Psoas muscle (tissue), 8 donors: Measurements from ENCODE around the gene PRIM2. TPM values are rescaled to one million over a fixed set of nuclear protein-coding genes. Genes with fewer than 3 reads are reported as not detected.
"Not testable (repeated sequence)": the region's sequence is repeated elsewhere in the genome, so short reads cannot be mapped to it uniquely, and the experiment has no call there.

Experiments
- ATAC-seq, 4 donors: fragments of 200-7000 bp; cut with Tn5 transposase; one replicate each; pipeline ENCODE4 v1.9.1; 2020; ENCODE audit warnings: moderate library complexity in 3 of 4, mild to moderate bottlenecking in 2 of 4
- DNase-seq, 2 donors: peaks; one replicate each; pipeline ENCODE4 v3.0.0-alpha.2; 2020
- H3K27ac ChIP-seq: fragments of 200-600 bp; one replicate; pipeline ENCODE4 v1.8.0; 2022
- H3K27me3 ChIP-seq, 3 donors: fragments of 200-600 bp in 1 of 3; one replicate each; pipeline versions ENCODE4 v1.6.1 to v1.8.0; 2013 to 2022; ENCODE audit warnings: low read length in 2 of 3, mild to moderate bottlenecking in 2 of 3, moderate library complexity in 1 of 3; ENCODE audit not compliant: insufficient read depth in 3 of 3
- H3K36me3 ChIP-seq, 2 donors: fragments of 200-600 bp in 1 of 2; one replicate each; pipeline versions ENCODE4 v1.6.1 to v1.8.0; 2013 to 2022; ENCODE audit warnings: low read depth in 1 of 2, mild to moderate bottlenecking in 1 of 2, moderate library complexity in 1 of 2; ENCODE audit not compliant: insufficient read depth in 1 of 2
- H3K4me1 ChIP-seq: fragments of 200-600 bp; one replicate; pipeline ENCODE4 v1.8.0; 2022
- H3K4me3 ChIP-seq: fragments of 200-600 bp; one replicate; pipeline ENCODE4 v1.8.0; 2022; ENCODE audit warnings: mild to moderate bottlenecking
- H3K9me3 ChIP-seq: fragments of 200-600 bp; one replicate; pipeline ENCODE4 v1.8.0; 2022
- WGBS, 3 donors: extraction: QIAGEN DNeasy Blood & Tissue Kit; methylation state at CpG; one replicate each; pipeline versions ENCODE4 v1.1.6 to v1.1.7; 2013; 5-methylcytosine and 5-hydroxymethylcytosine counted together
- intact Hi-C, 2 donors: fragments of 100-400 bp; cut with DNase I; formaldehyde crosslinking; loops; one replicate each; pipeline versions ENCODE4 v1.11.0 to v1.14.2; 2022
- long read RNA-seq, 2 donors: library from polyadenylated mRNA; unstranded; transcript quantifications; one replicate each; pipeline ENCODE4 v2.0.0, GENCODE V29; 2021
- polyA plus RNA-seq, 3 donors: library from polyadenylated mRNA; stranded (reverse); fragments of 200-250 nt; gene quantifications; one replicate each; pipeline ENCODE4 v1.2.3, GENCODE V29; 2013
- total RNA-seq, 4 donors: library from RNA; stranded (reverse); fragmentation: NEBNext Ultra II Directional in 2 of 4; extraction: Animal tissue kit (Norgen Biotek cat#: 25700) in 2 of 4; gene quantifications; one replicate each; pipeline versions ENCODE4 v1.2.1 to v1.2.4, GENCODE V29; 2021 to 2023
- TF ChIP-seq, protein P1 (sequence below): fragments of 200-600 bp; IDR thresholded peaks from one replicate; pipeline ENCODE4 v1.8.0; 2022; ENCODE audit warnings: antibody characterized with exemption
- donor health status: healthy with polysubstance abuse.
- donor health status: DM: no; HTN: no; CAD: no; lungs with moderate emphysema.
- donor health status: Bipolar disorder and iron deficiency.
- donor health status: healthy.
- donor health status: DM: yes; HTN: yes; CAD: no.
- donor health status: DM: no; HTN: no; CAD: no.
- donor health status: DM: no; HTN: no; CAD: no.
- donor health status: DM: yes; HTN: yes; CAD: no.

The PRIM2 gene, protein sequence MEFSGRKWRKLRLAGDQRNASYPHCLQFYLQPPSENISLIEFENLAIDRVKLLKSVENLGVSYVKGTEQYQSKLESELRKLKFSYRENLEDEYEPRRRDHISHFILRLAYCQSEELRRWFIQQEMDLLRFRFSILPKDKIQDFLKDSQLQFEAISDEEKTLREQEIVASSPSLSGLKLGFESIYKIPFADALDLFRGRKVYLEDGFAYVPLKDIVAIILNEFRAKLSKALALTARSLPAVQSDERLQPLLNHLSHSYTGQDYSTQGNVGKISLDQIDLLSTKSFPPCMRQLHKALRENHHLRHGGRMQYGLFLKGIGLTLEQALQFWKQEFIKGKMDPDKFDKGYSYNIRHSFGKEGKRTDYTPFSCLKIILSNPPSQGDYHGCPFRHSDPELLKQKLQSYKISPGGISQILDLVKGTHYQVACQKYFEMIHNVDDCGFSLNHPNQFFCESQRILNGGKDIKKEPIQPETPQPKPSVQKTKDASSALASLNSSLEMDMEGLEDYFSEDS
- 1 to 10 TPM; 1.7 to 3.3 (median 2.2) TPM for total RNA-seq
- polyA plus RNA-seq = 1 to 10 TPM; 2.3 to 5.9 (median 5.8) TPM
- long read RNA-seq, donor 1, partial matches to known transcripts = 0 of 3 reads
- long read RNA-seq, donor 1, other reads (novel, unspliced or antisense) = 0 of 3 reads
- long read RNA-seq, donor 2, partial matches to known transcripts = 0 of 1 reads
- long read RNA-seq, donor 2, other reads (novel, unspliced or antisense) = 0 of 1 reads

DNA sequence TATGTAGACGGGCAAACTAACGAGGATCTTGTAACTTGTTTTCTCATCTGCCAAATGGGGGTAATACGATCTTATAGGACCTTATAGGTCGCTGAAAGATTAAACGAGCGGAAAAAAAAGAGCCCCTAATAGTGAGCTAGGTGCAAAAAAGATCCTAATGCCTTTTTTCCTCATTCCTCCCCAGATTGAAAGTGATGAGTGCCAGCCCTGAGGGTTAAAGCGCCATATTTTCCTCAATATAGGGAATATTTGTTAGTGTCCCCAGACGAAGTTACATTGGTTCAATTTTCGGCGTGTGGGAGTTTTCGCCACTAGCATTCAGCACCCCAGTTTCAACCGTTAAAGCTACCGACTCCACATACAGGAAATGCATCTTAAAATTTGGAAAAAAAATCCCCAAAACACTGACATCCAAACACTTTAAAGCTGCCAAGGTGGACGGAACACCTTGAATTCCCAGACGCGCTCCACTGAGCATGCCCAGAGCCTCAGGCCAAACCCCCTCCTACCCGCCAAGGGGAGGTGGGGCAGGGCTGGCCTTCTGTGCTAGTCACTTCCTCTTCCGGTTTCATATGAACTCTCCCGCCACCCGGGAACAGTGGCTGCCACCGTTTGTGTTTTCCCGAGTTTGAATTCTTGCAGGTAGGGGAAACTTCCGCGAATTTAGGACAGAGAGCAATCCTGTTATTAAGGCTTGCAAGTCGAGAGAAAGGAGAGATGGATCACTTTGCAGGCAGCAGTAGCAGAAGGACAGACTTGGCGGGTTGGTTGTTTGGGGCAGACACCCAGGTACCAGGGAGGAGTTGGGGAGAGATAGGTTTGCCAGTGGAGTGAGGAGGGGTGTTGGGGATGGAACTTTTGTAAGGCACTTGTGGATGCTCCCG lies at the start of gene PRIM2:
TSS of gene PRIM2 (plus strand) at position 571 of the 884 bp plus-strand sequence. CDS start 816 bp downstream, outside the sequence.
- intact Hi-C loops = loop anchor here (2.0 to 10.0 kb wide), 9 partner anchors 95 to 415 kb away; partner anchors contain the start of genes BAG2 (in 1 of the 2), BEND6 (in 1 of the 2), KIAA1586 (in 1 of the 2) and RAB23 (in 1 of the 2)
- DNase-seq = peak; percentile 82 to 90
- Histone ChIP-seq H3K27ac (peak within 1 kb of the TSS; percentile 20), H3K4me3 (peak within 1 kb of the TSS; percentile 64), H3K36me3 (peaks cover 0 to 33% of the 10 kb centered on the region in 2 donors), H3K9me3 (no peaks in the 10 kb centered on the region), H3K4me1 (no peaks in the 10 kb centered on the region), H3K27me3 (no peaks in the 10 kb centered on the region)
- TF ChIP-seq, protein P1, sequence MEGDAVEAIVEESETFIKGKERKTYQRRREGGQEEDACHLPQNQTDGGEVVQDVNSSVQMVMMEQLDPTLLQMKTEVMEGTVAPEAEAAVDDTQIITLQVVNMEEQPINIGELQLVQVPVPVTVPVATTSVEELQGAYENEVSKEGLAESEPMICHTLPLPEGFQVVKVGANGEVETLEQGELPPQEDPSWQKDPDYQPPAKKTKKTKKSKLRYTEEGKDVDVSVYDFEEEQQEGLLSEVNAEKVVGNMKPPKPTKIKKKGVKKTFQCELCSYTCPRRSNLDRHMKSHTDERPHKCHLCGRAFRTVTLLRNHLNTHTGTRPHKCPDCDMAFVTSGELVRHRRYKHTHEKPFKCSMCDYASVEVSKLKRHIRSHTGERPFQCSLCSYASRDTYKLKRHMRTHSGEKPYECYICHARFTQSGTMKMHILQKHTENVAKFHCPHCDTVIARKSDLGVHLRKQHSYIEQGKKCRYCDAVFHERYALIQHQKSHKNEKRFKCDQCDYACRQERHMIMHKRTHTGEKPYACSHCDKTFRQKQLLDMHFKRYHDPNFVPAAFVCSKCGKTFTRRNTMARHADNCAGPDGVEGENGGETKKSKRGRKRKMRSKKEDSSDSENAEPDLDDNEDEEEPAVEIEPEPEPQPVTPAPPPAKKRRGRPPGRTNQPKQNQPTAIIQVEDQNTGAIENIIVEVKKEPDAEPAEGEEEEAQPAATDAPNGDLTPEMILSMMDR = no peak
- peak; percentile 93 to 98 (median 96) for ATAC-seq
- 0 to 1% (median 1%) methylated on average over 27 of the region's 27 CpGs for WGBS, 3 donors

DNA sequence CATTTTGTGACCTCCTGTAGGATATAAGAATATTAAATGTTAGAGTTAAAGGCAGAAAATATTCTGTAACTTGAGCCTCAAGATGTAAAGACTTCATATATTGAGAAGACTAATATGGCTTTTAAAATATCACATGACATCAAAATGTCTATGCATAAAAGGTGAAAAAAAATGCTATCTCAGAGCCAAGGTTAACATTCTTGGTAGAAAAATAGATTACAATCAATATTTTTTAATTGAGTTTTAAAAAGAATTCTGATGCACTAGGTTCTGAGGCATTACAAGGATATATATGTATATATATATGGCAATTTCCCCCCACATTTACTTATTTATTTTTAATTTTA lies 49.2 kb upstream of the PRIM2 start:
- DNase-seq (no peak), ATAC-seq (no peak)
- no peaks in the 10 kb centered on the region for H3K36me3 ChIP-seq
- no peaks in the 10 kb centered on the region for H3K9me3 ChIP-seq
- TF ChIP-seq, protein P1 = no peak
- intact Hi-C loops = no loop called here
- H3K4me3 ChIP-seq = no peak overlapping the region
- no peaks in the 10 kb centered on the region for H3K27me3 ChIP-seq
- H3K4me1 ChIP-seq = no peaks in the 10 kb centered on the region
- H3K27ac ChIP-seq = no peak overlapping the region

DNA sequence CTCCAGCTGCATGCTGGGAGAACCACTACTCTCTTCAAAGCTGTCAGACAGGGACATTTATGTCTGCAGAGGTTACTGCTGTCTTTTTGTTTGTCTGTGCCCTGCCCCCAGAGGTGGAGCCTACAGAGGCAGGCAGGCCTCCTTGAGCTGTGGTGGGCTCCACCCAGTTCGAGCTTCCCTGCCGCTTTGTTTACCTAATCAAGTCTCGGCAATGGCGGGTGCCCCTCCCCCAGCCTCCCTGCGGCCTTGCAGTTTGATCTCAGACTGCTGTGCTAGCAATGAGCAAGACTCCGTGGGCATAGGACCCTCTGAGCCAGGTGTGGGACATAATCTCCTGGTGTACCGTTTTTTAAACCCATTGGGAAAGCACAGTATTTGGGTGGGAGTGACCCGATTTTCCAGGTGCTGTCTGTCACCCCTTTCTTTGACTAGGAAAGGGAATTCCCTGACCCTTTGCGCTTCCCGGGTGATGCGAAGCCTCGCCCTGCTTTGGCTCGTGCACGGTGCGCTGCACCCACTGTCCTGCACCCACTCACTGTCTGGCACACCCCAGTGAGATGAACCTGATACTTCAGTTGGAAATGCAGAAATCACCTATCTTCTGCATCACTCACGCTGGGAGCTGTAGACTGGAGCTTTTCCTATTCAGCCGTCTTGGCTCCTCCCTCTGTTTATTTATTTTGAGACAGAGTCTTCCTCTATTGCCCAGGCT lies 43.2 kb upstream of the PRIM2 start:
- H3K9me3 ChIP-seq, H3K4me3 ChIP-seq, DNase-seq, H3K4me1 ChIP-seq, H3K27me3 ChIP-seq, ATAC-seq, intact Hi-C loops, H3K27ac ChIP-seq, H3K36me3 ChIP-seq: not testable (repeated sequence)
- WGBS, 3 donors = 92 to 94% (median 94%) methylated on average over 17 of the region's 17 CpGs

DNA sequence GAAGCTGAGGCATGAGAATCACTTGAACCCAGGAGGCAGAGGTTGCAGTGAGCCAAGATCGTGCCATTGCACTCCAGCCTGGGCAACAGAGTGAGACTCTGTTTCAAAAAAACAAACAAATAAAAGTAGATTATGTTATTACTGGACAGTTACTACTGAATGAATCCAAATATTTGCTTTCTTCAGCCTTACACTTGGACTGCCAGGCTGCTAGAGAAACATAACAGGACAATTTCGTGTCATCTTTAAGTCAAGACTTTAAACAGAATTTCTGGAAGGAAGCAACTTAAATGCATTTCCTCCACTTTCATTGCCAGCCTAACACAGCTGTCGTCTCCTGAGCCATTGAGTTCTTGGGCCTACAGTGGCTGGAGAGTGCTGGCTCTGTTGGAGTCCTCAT lies 42.0 kb upstream of the PRIM2 start:
- no peaks in the 10 kb centered on the region for H3K36me3 ChIP-seq
- WGBS, 3 donors = 37 to 44% (median 42%) methylated on average over 3 of the region's 3 CpGs
- no peaks in the 10 kb centered on the region for H3K4me1 ChIP-seq
- H3K9me3 ChIP-seq = no peaks in the 10 kb centered on the region
- DNase-seq = no peak
- no peak overlapping the region for H3K4me3 ChIP-seq
- intact Hi-C loops = no loop called here
- TF ChIP-seq, protein P1 = no peak
- no peak for ATAC-seq
- no peak overlapping the region for H3K27ac ChIP-seq
- no peaks in the 10 kb centered on the region for H3K27me3 ChIP-seq
